ENCODE measurements around the gene KRTAP8-1. TPM values are rescaled to one million over a fixed set of nuclear protein-coding genes. Genes with fewer than 3 reads are reported as not detected.

The KRTAP8-1 gene
- total RNA-seq = not detected

GRCh38 chr21:30813174-30813573 lies at the start of gene KRTAP8-1:
TSS of gene KRTAP8-1 (minus strand) at chr21:30813274. CDS start at chr21:30813220, 54 bp downstream.

GRCh38 chr21:30829659-30830058 lies 16.6 kb upstream of the KRTAP8-1 start, which contains the start of gene KRTAP7-1:
TSS of gene KRTAP7-1 (minus strand) at chr21:30829759. CDS start at chr21:30829698, 61 bp downstream.

Small RNA genes lying within 50 kb of the gene (small RNA-seq; reads per million reads assigned to genes)
- gene AP000244.1 (ENCODE audit: low replicate concordance) = not detected
- not detected for gene KRTAP8-2P (ENCODE audit: low replicate concordance)
- not detected for gene KRTAP8-3P (ENCODE audit: low replicate concordance)

Other genes with a start within 250 kb of the KRTAP8-1 start
- not detected for gene KRTAP22-2, start 222.9 kb downstream of the KRTAP8-1 start, total RNA-seq
- not detected for gene KRTAP6-3, start 220.8 kb downstream of the KRTAP8-1 start, total RNA-seq
- not detected for gene KRTAP6-2, start 214.4 kb downstream of the KRTAP8-1 start, total RNA-seq
- gene KRTAP22-1, start 212.2 kb downstream of the KRTAP8-1 start, total RNA-seq = not detected
- not detected for gene KRTAP6-1, start 199.3 kb downstream of the KRTAP8-1 start, total RNA-seq
- gene KRTAP20-1, start 196.8 kb downstream of the KRTAP8-1 start, total RNA-seq = not detected
- not detected for gene KRTAP20-4, start 192.6 kb downstream of the KRTAP8-1 start, total RNA-seq
- gene KRTAP20-2, start 178.1 kb downstream of the KRTAP8-1 start, total RNA-seq = not detected
- gene KRTAP20-3, start 170.4 kb downstream of the KRTAP8-1 start, total RNA-seq = not detected
- gene KRTAP21-3, start 94.5 kb downstream of the KRTAP8-1 start, total RNA-seq = not detected
- gene KRTAP21-2, start 66.0 kb downstream of the KRTAP8-1 start, total RNA-seq = not detected
- gene KRTAP21-1, start 57.8 kb downstream of the KRTAP8-1 start, total RNA-seq = not detected
- not detected for gene KRTAP7-1, start 16.5 kb upstream of the KRTAP8-1 start, total RNA-seq
- gene KRTAP11-1, start 68.3 kb upstream of the KRTAP8-1 start, total RNA-seq = 0.41 TPM
- not detected for gene KRTAP19-8, start 225.2 kb upstream of the KRTAP8-1 start, total RNA-seq

All from metanephros (tissue), 2 donors.